Non-pigmented ciliary epithelial cell (primary cell): ENCODE data around the gene ZNF844.
"Not testable (repeated sequence)": the region's sequence is repeated elsewhere in the genome, so short reads cannot be mapped to it uniquely, and the experiment has no call there.

Experiments
- DNase-seq: peaks from one replicate; pipeline ENCODE4 v3.0.0-alpha.2; 2010; ENCODE audit warnings: low read depth

The ZNF844 gene

GRCh38 chr19:12064590-12065538, at the start of gene ZNF844:
Gene ZNF844, plus strand, starts transcription at chr19:12064731. Its CDS starts 143 bp downstream, at chr19:12064874.
- peak; percentile 41 for DNase-seq

GRCh38 chr19:12015015-12015752, 49.3 kb upstream of the ZNF844 start:
- no peak for DNase-seq

GRCh38 chr19:12015753-12016116, 48.8 kb upstream of the ZNF844 start:
- DNase-seq = no peak

- DNase-seq = no peak
Observed at GRCh38 chr19:12034198-12034597, 30.3 kb upstream of the ZNF844 start.

DNA sequence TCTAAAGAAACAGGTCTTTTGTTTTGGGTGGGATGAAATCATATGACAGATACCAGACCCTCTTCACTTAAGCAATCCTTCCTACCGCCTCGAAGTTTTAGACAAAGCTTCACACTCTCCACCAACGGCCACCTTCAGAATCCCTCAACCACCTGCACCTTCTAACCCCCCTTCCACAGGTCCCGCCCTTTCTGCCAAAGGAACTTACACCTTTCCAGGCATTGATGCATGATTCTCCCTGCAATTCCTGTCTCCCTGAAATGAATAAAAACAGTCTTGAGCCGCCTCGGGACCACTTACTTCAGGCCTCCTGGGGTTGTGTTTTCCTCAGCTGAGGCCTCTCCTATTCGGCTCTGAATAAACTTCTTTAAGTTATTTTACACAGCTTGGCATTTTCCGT, 29.9 kb upstream of the ZNF844 start:
- no peak for DNase-seq

- DNase-seq = peak; percentile 22
Observed at GRCh38 chr19:12035220-12036172, 29.0 kb upstream of the ZNF844 start, which contains the start of gene ZNF433. Gene ZNF433, minus strand, starts transcription at chr19:12035679. Its CDS starts 140 bp downstream, at chr19:12035539.

DNA sequence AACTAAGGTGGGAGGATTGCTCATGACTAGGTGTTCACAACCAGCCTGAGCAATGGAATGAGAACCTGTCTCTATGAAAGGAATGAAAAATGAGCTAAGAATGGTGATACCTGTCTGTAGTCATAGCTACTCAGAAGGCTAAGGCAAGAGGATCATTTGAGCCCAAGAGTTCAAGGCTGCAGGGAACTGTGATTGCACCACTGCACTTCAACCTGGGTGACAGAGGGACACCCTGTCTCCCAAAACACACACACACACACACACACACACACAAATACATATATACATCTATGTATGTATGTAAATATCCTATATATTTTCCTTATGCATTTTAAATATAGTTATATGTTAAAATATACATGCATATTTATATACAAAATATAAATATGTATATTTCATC, 21.6 kb upstream of the ZNF844 start:
- no peak for DNase-seq

- no peak for DNase-seq
Observed at GRCh38 chr19:12043752-12044422, 20.6 kb upstream of the ZNF844 start.

- no peak for DNase-seq
Observed at GRCh38 chr19:12047868-12048267, 16.7 kb upstream of the ZNF844 start.

DNA sequence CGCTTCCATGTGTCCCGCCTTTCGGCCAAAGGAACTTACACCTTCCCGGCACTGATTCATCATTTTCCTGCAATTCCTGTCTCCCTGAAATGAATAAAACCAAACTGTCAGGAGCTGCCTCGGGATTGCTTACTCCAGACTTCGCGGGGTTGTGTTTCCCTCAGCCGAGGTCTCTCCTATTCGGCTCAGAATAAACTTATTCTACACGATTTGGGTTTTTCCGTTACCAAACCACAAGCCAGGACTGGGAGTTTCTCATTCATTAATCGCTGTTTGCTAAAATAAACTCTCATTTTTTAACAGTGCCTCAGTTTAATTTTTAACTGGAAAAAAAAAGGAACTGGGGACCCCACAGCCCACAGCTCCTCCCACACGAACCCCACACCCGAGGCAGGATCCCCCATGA, 12.4 kb upstream of the ZNF844 start:
- DNase-seq = no peak

DNA sequence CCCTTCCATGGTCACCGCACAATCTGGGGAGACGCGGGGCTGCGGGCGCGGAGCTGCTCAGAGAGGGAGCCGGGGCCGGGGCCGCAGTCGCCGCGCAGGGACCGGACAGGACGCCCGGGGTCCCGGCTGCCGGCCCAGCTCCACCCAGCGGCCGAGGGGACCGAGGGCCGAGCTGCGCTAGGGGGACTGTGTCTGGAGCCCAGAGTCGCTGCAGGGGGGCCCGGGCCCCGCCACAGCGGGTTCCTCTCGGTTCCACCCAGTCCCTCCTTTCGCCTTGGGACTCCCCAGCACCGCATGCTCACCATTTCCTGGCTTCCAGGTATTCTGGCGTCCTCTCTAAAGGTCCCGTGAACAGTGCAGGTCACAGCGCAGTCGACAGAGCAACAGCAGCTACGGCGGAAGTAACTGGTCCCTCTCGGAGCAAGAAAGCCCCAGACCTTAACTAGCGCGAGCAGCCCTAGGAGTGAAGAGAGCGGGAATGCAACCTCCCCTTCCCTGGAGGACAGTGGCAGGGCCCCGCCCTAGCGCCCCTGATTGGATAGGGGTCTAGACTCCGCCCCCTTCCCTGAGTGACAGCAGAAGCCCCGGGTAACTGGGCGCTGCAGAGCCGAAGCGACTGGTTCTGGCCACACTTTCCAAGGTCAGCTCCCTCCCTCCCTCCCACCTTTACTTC, 11.9 kb upstream of the ZNF844 start, which contains the start of gene ZNF878:
Gene ZNF878, minus strand, starts transcription at position 465 of the 673 bp plus-strand sequence. Its CDS starts 160 bp downstream, at position 305.
- DNase-seq = peak; percentile 36

- no peak for DNase-seq
Observed at GRCh38 chr19:12055784-12056183, 8.7 kb upstream of the ZNF844 start.

GRCh38 chr19:12075538-12076139, 11.1 kb downstream of the ZNF844 start:
- no peak for DNase-seq

DNA sequence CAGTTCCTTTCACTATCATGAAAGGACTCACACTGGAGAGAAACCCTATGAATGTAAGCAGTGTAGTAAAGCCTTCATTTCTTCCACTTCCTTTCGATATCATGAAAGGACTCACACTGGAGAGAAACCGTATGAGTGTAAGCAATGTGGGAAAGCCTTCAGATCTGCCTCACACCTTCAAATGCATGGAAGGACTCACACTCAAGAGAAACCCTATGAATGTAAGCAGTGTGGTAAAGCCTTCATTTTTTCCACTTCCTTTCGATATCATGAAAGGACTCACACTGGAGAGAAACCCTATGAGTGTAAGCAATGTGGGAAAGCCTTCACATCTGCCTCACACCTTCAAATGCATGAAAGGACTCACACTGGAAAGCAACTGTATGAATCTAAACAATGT, 11.8 kb downstream of the ZNF844 start:
- not testable (repeated sequence) for DNase-seq

- DNase-seq = no peak
Observed at GRCh38 chr19:12077375-12077774, 12.8 kb downstream of the ZNF844 start.

- DNase-seq = not testable (repeated sequence)
Observed at GRCh38 chr19:12083336-12083735, 18.8 kb downstream of the ZNF844 start.

GRCh38 chr19:12085074-12085818, 20.7 kb downstream of the ZNF844 start:
- DNase-seq = no peak

DNA sequence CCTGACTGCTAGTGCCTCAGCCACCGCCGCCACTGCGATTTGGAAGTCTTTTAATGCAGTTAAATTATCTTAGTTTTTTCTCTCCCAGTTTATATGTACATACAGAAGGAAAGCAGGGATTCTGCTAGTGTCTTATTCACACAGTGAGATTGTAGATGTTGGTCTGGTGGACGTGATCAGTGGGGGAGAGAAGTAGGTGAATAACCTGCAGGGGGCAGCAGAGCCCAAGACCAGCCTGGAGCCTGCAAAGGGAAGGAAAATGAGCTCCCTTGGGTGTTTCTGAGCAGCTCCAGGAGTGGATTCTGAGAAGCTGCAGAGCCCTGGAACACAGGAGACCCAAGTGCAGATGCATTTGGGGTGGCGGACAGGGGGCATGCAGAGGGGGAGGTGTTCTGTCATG, 26.3 kb downstream of the ZNF844 start:
- no peak for DNase-seq
